Suprapubic skin (tissue), 4 donors: ENCODE data around the gene MIOS. TPM values are rescaled to one million over a fixed set of nuclear protein-coding genes. Genes with fewer than 3 reads are reported as not detected.

Experiments
- DNase-seq, 2 donors: peaks; one replicate each; pipeline ENCODE4 v3.0.0-alpha.2; 2019; ENCODE audit warnings: low spot score in 2 of 2
- H3K27ac ChIP-seq: fragments of 200-600 bp; sonication (generic); one replicate; pipeline ENCODE4 v1.5.1; 2019
- H3K27me3 ChIP-seq: fragments of 200-600 bp; sonication (generic); one replicate; pipeline ENCODE4 v1.5.1; 2019
- H3K36me3 ChIP-seq: fragments of 200-600 bp; sonication (generic); one replicate; pipeline ENCODE4 v1.5.1; 2019
- H3K4me1 ChIP-seq: fragments of 200-600 bp; sonication (generic); one replicate; pipeline ENCODE4 v1.5.1; 2019
- H3K4me3 ChIP-seq: fragments of 200-600 bp; sonication (generic); one replicate; pipeline ENCODE4 v1.5.1; 2019; ENCODE audit warnings: mild to moderate bottlenecking
- H3K9me3 ChIP-seq: fragments of 200-600 bp; sonication (generic); one replicate; pipeline ENCODE4 v1.5.1; 2019
- EP300 ChIP-seq: sonication (generic); formaldehyde crosslinking; IDR thresholded peaks from one replicate; pipeline ENCODE4 v1.6.1; 2017; ENCODE audit warnings: antibody characterized with exemption
- POLR2A ChIP-seq, 2 donors: fragments of 450-650 bp; IDR thresholded peaks; one replicate each; pipeline ENCODE4 v1.6.1; 2017; ENCODE audit warnings: antibody characterized with exemption in 2 of 2, mild to moderate bottlenecking in 2 of 2, moderate library complexity in 2 of 2
- POLR2AphosphoS5 ChIP-seq, 3 donors: sonication (generic); formaldehyde crosslinking; IDR thresholded peaks; one replicate each; pipeline ENCODE4 v1.6.1; 2017; ENCODE audit warnings: antibody characterized with exemption in 3 of 3
- WGBS: methylation state at CpG from one replicate; pipeline ENCODE4 v1.1.5; 2018; 5-methylcytosine and 5-hydroxymethylcytosine counted together
- total RNA-seq, 4 donors: library from RNA; depleted of rRNA; stranded (reverse); fragments of >200 nt; gene quantifications; one replicate each; pipeline ENCODE4 v1.1.0, GENCODE V29; 2016
- TF ChIP-seq, protein P1 (sequence below), 2 donors: fragments of 200-600 bp in 1 of 2; fragments of 450-650 bp in 1 of 2; sonication (generic) in 1 of 2; IDR thresholded peaks; one replicate each; pipeline ENCODE4 v1.5.1; 2016 to 2019; ENCODE audit warnings: antibody characterized with exemption in 2 of 2, mild to moderate bottlenecking in 1 of 2, moderate library complexity in 1 of 2

The MIOS gene
- total RNA-seq, 4 donors from 2014 or later, result 45.1 to 65.8 (median 55.7) TPM

DNA sequence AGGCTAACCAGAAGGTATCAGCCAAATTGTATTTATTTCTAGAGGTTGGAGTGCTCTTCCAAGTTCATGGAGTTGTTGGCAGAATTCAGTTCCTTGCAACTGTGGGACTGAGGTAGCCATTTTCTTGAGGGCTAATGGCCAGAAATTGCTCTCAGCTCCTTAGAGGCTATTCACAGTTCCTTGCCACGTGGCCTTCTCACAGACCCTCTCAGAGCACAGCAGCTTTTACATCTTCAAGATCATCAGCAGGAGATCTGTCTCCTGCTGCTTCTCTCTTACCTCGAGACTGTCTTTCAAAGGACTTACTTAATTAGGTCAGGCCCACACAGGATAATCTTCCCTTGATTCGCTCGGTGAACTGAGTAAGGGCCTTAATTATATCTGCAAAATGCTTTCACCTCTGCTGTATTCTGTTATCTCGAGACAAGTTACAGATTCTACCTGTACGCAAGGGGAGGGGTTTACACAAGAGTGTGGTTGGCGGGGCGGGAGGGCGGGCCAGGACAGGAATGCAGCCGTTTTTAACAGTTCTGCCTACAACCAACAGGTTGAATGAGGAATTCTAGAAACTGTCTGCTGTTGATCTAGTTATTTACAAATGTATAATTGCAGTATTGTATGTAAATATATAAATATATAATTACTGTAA, 15.0 kb downstream of the MIOS start:
- H3K9me3 ChIP-seq, result no peaks in the 10 kb centered on the region
- TF ChIP-seq, protein P1, sequence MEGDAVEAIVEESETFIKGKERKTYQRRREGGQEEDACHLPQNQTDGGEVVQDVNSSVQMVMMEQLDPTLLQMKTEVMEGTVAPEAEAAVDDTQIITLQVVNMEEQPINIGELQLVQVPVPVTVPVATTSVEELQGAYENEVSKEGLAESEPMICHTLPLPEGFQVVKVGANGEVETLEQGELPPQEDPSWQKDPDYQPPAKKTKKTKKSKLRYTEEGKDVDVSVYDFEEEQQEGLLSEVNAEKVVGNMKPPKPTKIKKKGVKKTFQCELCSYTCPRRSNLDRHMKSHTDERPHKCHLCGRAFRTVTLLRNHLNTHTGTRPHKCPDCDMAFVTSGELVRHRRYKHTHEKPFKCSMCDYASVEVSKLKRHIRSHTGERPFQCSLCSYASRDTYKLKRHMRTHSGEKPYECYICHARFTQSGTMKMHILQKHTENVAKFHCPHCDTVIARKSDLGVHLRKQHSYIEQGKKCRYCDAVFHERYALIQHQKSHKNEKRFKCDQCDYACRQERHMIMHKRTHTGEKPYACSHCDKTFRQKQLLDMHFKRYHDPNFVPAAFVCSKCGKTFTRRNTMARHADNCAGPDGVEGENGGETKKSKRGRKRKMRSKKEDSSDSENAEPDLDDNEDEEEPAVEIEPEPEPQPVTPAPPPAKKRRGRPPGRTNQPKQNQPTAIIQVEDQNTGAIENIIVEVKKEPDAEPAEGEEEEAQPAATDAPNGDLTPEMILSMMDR (IDR thresholded peaks at IDR 0.05), result no peak
- TF ChIP-seq POLR2A (IDR thresholded peaks at IDR 0.05), result no peak
- H3K4me3 ChIP-seq, result no peak overlapping the region
- H3K36me3 ChIP-seq, result peaks cover 4% of the 10 kb centered on the region
- H3K27me3 ChIP-seq, result no peaks in the 10 kb centered on the region
- DNase-seq, result no peak
- H3K4me1 ChIP-seq, result peaks cover 11% of the 10 kb centered on the region
- H3K27ac ChIP-seq, result no peak overlapping the region
- WGBS, result 62% methylated on average over 10 of the region's 10 CpGs

DNA sequence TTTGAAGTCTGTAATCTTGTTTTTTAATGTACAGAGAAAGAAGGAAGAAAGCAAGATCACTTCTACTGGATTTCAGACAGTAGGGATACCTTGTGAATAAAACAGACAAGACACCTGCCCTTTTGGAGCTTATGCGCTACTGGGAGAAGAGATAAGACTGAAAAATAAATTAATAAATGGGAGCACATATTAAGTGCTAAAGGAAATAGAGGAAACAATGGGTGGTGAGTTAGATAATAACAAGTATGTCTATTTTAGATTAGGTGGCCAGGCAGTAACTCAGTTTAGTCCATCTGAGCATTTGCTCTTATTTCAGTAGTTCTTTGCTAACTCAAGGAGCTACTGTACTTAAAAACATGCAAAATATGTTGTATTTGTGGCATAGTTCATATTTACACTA, 15.9 kb downstream of the MIOS start:
- TF ChIP-seq, protein P1 (IDR thresholded peaks at IDR 0.05), result no peak
- TF ChIP-seq POLR2A (IDR thresholded peaks at IDR 0.05), result no peak
- no peak for TF ChIP-seq POLR2AphosphoS5 (IDR thresholded peaks at IDR 0.05)
- TF ChIP-seq EP300, result no peak
- 98% methylated on average over 1 of the region's 1 CpG for WGBS
- H3K36me3 ChIP-seq, result peaks cover 4% of the 10 kb centered on the region
- H3K9me3 ChIP-seq, result no peaks in the 10 kb centered on the region
- DNase-seq, result no peak
- peaks cover 11% of the 10 kb centered on the region for H3K4me1 ChIP-seq
- no peaks in the 10 kb centered on the region for H3K27me3 ChIP-seq
- no peak overlapping the region for H3K27ac ChIP-seq
- H3K4me3 ChIP-seq, result no peak overlapping the region

DNA sequence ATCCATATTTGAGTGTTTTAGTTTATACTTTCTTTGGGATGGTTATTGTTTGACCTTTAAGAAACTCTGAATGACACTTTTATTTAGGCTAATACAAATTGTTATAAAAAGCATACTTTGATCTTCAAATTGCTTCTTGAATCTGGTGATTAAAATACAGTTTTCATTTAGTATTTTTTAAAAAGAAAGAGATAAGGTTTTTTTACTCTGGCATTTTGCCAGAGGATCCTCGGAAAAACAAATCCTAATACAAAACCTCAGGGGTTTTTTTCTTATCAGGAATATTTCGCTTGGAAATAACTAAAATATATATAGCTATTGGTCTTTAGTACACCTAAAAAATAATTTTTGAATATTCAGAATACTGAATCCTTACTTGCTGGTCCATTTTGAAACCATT, 17.0 kb downstream of the MIOS start:
- H3K9me3 ChIP-seq, result no peaks in the 10 kb centered on the region
- no peak for DNase-seq

DNA sequence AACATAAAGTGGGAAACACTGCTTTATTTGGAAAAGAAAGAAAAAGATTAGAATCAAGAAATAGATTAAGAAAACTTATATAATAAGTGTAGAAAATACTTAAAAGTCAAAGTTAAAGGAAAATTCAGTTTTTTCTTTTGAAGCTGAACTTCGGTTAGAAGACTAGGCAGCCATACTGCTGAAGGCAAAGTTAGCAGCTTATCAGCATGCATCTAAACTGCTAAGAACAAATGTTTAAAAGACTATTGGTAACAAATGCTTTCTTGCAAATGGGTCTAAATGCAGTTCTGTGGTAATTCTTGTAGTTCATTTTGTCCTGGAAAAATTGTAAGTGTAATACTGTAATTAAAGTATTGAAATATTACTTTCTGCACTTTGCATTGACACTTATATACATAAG, 18.0 kb downstream of the MIOS start:
- Histone ChIP-seq H3K9me3 (no peaks in the 10 kb centered on the region), H3K4me1 (peaks cover 11% of the 10 kb centered on the region), H3K27me3 (no peaks in the 10 kb centered on the region), H3K36me3 (peaks cover 4% of the 10 kb centered on the region), H3K27ac (no peak overlapping the region), H3K4me3 (no peak overlapping the region)
- no peak for DNase-seq
- WGBS, result 82% methylated on average over 1 of the region's 1 CpG
- TF ChIP-seq POLR2AphosphoS5 (IDR thresholded peaks at IDR 0.05) (no peak), EP300 (no peak), POLR2A (IDR thresholded peaks at IDR 0.05) (no peak)
- TF ChIP-seq, protein P1 (IDR thresholded peaks at IDR 0.05), result no peak

More for the DNA sequence above, 17.0 kb downstream of the MIOS start:
- H3K36me3 ChIP-seq, result peaks cover 4% of the 10 kb centered on the region
- H3K27me3 ChIP-seq, result no peaks in the 10 kb centered on the region
- H3K4me3 ChIP-seq, result no peak overlapping the region
- H3K27ac ChIP-seq, result no peak overlapping the region
- WGBS, result 80% methylated on average over 2 of the region's 2 CpGs
- TF ChIP-seq, protein P1 (IDR thresholded peaks at IDR 0.05), result no peak
- TF ChIP-seq EP300, result no peak
- TF ChIP-seq POLR2A (IDR thresholded peaks at IDR 0.05), result no peak
- TF ChIP-seq POLR2AphosphoS5 (IDR thresholded peaks at IDR 0.05), result no peak
- H3K4me1 ChIP-seq, result peaks cover 11% of the 10 kb centered on the region

DNA sequence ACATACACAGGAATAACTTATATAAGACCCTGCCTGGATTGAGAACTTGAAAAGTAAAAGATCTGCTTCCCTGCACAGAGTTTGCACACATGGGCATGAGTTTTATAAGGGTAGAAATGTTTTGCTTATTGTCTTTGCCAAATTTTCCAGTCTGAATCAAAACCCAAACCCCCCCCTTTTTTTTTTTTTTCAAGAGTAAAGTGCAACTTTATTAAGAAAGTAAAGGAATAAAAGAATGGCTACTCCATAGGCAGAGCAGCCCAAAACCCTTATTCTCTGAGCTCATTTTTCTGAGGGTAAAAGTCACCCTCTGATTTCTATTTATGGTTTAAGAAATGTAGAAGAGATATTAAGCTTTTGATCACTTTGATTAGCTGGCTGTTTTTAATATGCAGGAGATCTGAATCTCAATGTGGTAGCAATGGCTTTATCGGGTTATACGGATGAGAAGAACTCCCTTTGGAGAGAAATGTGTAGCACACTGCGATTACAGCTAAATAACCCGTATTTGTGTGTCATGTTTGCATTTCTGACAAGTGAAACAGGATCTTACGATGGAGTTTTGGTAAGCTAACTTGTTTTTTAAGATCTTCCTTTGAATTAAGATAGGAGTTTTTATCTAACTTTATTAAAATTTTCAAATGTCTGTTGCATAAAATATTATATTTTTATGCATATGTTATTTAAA, 18.7 kb downstream of the MIOS start:
- DNase-seq, result no peak
- H3K27ac ChIP-seq, result no peak overlapping the region
- 92% methylated on average over 5 of the region's 5 CpGs for WGBS
- no peak for TF ChIP-seq EP300
- TF ChIP-seq, protein P1 (IDR thresholded peaks at IDR 0.05), result no peak
- TF ChIP-seq POLR2A (IDR thresholded peaks at IDR 0.05), result no peak
- no peak overlapping the region for H3K4me3 ChIP-seq
- no peaks in the 10 kb centered on the region for H3K27me3 ChIP-seq
- peaks cover 11% of the 10 kb centered on the region for H3K4me1 ChIP-seq
- peaks cover 4% of the 10 kb centered on the region for H3K36me3 ChIP-seq
- H3K9me3 ChIP-seq, result no peaks in the 10 kb centered on the region
